GM13977 (cell line): Measurements from ENCODE around the gene EFCAB11.

ENCODE experiments used
- DNase-seq: peaks from one replicate; pipeline ENCODE4 v3.0.0; 2012; ENCODE audit warnings: low spot score
- CTCF ChIP-seq: IDR thresholded peaks from 2 replicates; pipeline ENCODE4 v1.5.1; 2012; ENCODE audit warnings: mild to moderate bottlenecking, control low read depth; ENCODE audit not compliant: insufficient read depth; ENCODE audit errors: extremely low read depth, missing control alignments
- in situ Hi-C: fragments of 300-500 bp; cut with MboI; formaldehyde crosslinking; loops from one replicate; pipeline ENCODE4 v1.12.0; 2022; ENCODE audit warnings: low sequenced_read_pairs, low pct_unique_long_range_greater_than_20kb, mixed read lengths, inconsistent platforms; ENCODE audit not compliant: unreplicated experiment

Gene EFCAB11

GRCh38 chr14:89753828-89754412 lies 200.6 kb downstream of the EFCAB11 start:
- TF ChIP-seq CTCF: no peak
- in situ Hi-C loops: loop anchor here (25.0 kb wide), 1 partner anchor 717 kb away; no protein-coding TSS in a partner anchor
- DNase-seq: no peak

- TF ChIP-seq CTCF: no peak
- no peak for DNase-seq
- in situ Hi-C loops: loop anchor here (25.0 kb wide), 1 partner anchor 714 kb away; no protein-coding TSS in a partner anchor
These were observed 203.6 kb downstream of the EFCAB11 start for GRCh38 chr14:89750908-89751392.

- no peak for DNase-seq
- in situ Hi-C loops: loop anchor here (25.0 kb wide), 1 partner anchor 713 kb away; no protein-coding TSS in a partner anchor
- TF ChIP-seq CTCF: no peak
These were observed 204.2 kb downstream of the EFCAB11 start for GRCh38 chr14:89750281-89750755.

- TF ChIP-seq CTCF: no peak
- in situ Hi-C loops: no loop called here
- DNase-seq: no peak
These were observed 206.5 kb downstream of the EFCAB11 start for GRCh38 chr14:89748004-89748403.

- no peak for TF ChIP-seq CTCF
- in situ Hi-C loops: no loop called here
- no peak for DNase-seq
These were observed 207.4 kb downstream of the EFCAB11 start for GRCh38 chr14:89747126-89747525.

GRCh38 chr14:89746654-89747053 lies 207.9 kb downstream of the EFCAB11 start:
- no peak for DNase-seq
- TF ChIP-seq CTCF: no peak

More at GRCh38 chr14:89746654-89747053, 207.9 kb downstream of the EFCAB11 start:
- in situ Hi-C loops: no loop called here
